Neutrophil (primary cell): ENCODE data around the gene LY9.
"Not testable (repeated sequence)": the region's sequence is repeated elsewhere in the genome, so short reads cannot be mapped to it uniquely, and the experiment has no call there.

ENCODE experiments used
- H3K27ac ChIP-seq: fragments of 200-600 bp; sonication (generic); 2 replicates; pipeline ENCODE4 v1.5.1; 2016; ENCODE audit warnings: mild to moderate bottlenecking, moderate library complexity
- H3K27me3 ChIP-seq: fragments of 200-600 bp; sonication (generic); 2 replicates; pipeline ENCODE4 v1.6.0; 2016; ENCODE audit warnings: mild to moderate bottlenecking
- H3K36me3 ChIP-seq: fragments of 200-600 bp; sonication (generic); 2 replicates; pipeline ENCODE4 v1.5.1; 2017
- H3K4me1 ChIP-seq, 2 experiments: fragments of 200-600 bp in 1 of 2; sonication (generic) in 1 of 2; 1 replicate in 1 of 2; 2 replicates in 1 of 2; pipeline versions ENCODE4 v1.5.1 to v1.6.1; 2013 to 2016; ENCODE audit warnings: low read depth in 1 of 2, low read length in 1 of 2, mild to moderate bottlenecking in 1 of 2, moderate library complexity in 1 of 2; ENCODE audit not compliant: control insufficient read depth in 1 of 2, insufficient read depth in 1 of 2
- H3K4me3 ChIP-seq, 2 experiments: fragments of 200-600 bp in 1 of 2; sonication (generic) in 1 of 2; 1 replicate in 1 of 2; 2 replicates in 1 of 2; pipeline ENCODE4 v1.5.1; 2013 to 2016; ENCODE audit warnings: low read depth in 1 of 2, low read length in 1 of 2, mild to moderate bottlenecking in 1 of 2, moderate library complexity in 1 of 2
- H3K9me3 ChIP-seq: fragments of 200-600 bp; sonication (generic); 2 replicates; pipeline ENCODE4 v1.5.1; 2016
- CTCF ChIP-seq: fragments of 200-600 bp; sonication (generic); IDR thresholded peaks from 2 replicates; pipeline ENCODE4 v1.5.1; 2016; ENCODE audit warnings: antibody characterized with exemption

LY9 gene

GRCh38 chr1:160866001-160866694, 70.2 kb downstream of the LY9 start:
- Histone ChIP-seq H3K27ac (no peak overlapping the region), H3K36me3 (no peaks in the 10 kb centered on the region), H3K27me3 (no peaks in the 10 kb centered on the region), H3K4me3 (no peak overlapping the region), H3K4me1 (peaks cover 52 to 58% of the 10 kb centered on the region in 2 experiments), H3K9me3 (no peaks in the 10 kb centered on the region)
- TF ChIP-seq CTCF: no peak

- Histone ChIP-seq H3K36me3 (no peaks in the 10 kb centered on the region), H3K27ac (no peak overlapping the region), H3K27me3 (no peaks in the 10 kb centered on the region), H3K9me3 (no peaks in the 10 kb centered on the region), H3K4me3 (no peak overlapping the region), H3K4me1 (peaks cover 48 to 51% of the 10 kb centered on the region in 2 experiments)
- no peak for TF ChIP-seq CTCF
Observed at GRCh38 chr1:160866695-160867260, 70.8 kb downstream of the LY9 start.

- not testable (repeated sequence) for H3K27me3 ChIP-seq, H3K36me3 ChIP-seq, H3K4me3 ChIP-seq, H3K9me3 ChIP-seq
- Histone ChIP-seq H3K27ac (peak overlapping the region; percentile 68), H3K4me1 (peaks cover 39 to 43% of the 10 kb centered on the region in 2 experiments)
Observed at GRCh38 chr1:160867651-160868050, 71.7 kb downstream of the LY9 start.

GRCh38 chr1:160868141-160868540, 72.2 kb downstream of the LY9 start:
- Histone ChIP-seq H3K27me3 (no peaks in the 10 kb centered on the region), H3K9me3 (no peaks in the 10 kb centered on the region), H3K4me3 (no peak overlapping the region), H3K4me1 (peaks cover 34 to 38% of the 10 kb centered on the region in 2 experiments), H3K27ac (peak overlapping the region; percentile 68), H3K36me3 (no peaks in the 10 kb centered on the region)
- no peak for TF ChIP-seq CTCF

GRCh38 chr1:160874935-160875334, 79.0 kb downstream of the LY9 start:
- peaks cover 17 to 21% of the 10 kb centered on the region in 2 experiments for H3K4me1 ChIP-seq

GRCh38 chr1:160875591-160875990, 79.6 kb downstream of the LY9 start:
- not testable (repeated sequence) for H3K9me3 ChIP-seq

More at GRCh38 chr1:160874935-160875334, 79.0 kb downstream of the LY9 start:
- no peaks in the 10 kb centered on the region for H3K9me3 ChIP-seq
- TF ChIP-seq CTCF: no peak
- no peak overlapping the region for H3K4me3 ChIP-seq
- H3K36me3 ChIP-seq: no peaks in the 10 kb centered on the region
- no peaks in the 10 kb centered on the region for H3K27me3 ChIP-seq
- peak overlapping the region; percentile 54 for H3K27ac ChIP-seq

More at GRCh38 chr1:160875591-160875990, 79.6 kb downstream of the LY9 start:
- H3K4me3 ChIP-seq, H3K27me3 ChIP-seq, H3K36me3 ChIP-seq: not testable (repeated sequence)
- Histone ChIP-seq H3K27ac (peak overlapping the region; percentile 54), H3K4me1 (peaks cover 13 to 16% of the 10 kb centered on the region in 2 experiments)
